ENCODE measurements around the gene NR1H4. TPM values are rescaled to one million over a fixed set of nuclear protein-coding genes. Genes with fewer than 3 reads are reported as not detected.

Gene NR1H4
- total and polyA plus RNA-seq, 2 of the 13 experiments (the other 11 are each of a cell fraction or from before 2014, with no cell fraction given), result 27.3 to 114 TPM

DNA sequence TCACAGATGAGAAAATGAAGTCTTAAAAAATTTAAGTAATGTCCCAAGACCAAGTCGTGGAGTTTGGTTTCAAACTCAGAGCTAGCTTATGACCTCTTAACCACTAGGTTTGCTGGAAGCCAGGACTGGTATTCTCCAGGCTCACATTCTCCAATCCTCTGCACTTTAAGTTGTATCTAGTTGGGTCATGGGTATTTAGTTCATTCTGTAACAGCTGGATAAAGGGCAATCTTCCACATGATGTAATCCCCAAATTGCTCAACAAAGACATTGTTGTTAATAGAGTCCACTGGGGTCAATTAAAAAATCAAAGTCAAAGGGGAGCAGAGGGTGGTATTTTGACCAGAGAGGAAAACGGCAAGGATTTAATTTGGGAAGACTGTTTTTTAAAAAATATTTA, 82.1 kb downstream of the NR1H4 start (continued):
- TF ChIP-seq ZNF331 (CRISPR knock-in tag; IDR thresholded peaks at IDR 0.05) (0 out of 2 replicates have a peak, but pooled peaks have one; percentile 12), DNMT1 (CRISPR knock-in tag; IDR thresholded peaks at IDR 0.05) (no peak), SMAD3 (CRISPR knock-in tag; IDR thresholded peaks at IDR 0.05) (no peak), ZEB1 (IDR thresholded peaks at IDR 0.05; ENCODE audit: insufficient replicate concordance, low read depth) (no peak), CREM (IDR thresholded peaks at IDR 0.05) (peak; percentile 32; the same call in 1 of the 2 replicates), CREM (CRISPR knock-in tag; IDR thresholded peaks at IDR 0.05) (no peak), ATF2 (CRISPR knock-in tag; IDR thresholded peaks at IDR 0.05) (peak; percentile 60; the same call in 1 of the 2 replicates), SAP130 (CRISPR knock-in tag; IDR thresholded peaks at IDR 0.05; ENCODE audit: low read depth) (peak; percentile 40), HDAC1 (CRISPR knock-in tag; IDR thresholded peaks at IDR 0.05) (no peak), ZNF773 (CRISPR knock-in tag; IDR thresholded peaks at IDR 0.05; ENCODE audit: borderline replicate concordance) (no peak), PHF8 (CRISPR knock-in tag; IDR thresholded peaks at IDR 0.05) (no peak), PCBP1 (IDR thresholded peaks at IDR 0.05; ENCODE audit: borderline replicate concordance, low read depth, low read length) (no peak), ZNF460 (CRISPR knock-in tag; IDR thresholded peaks at IDR 0.05; ENCODE audit: borderline replicate concordance) (no peak), IKZF5 (CRISPR knock-in tag; IDR thresholded peaks at IDR 0.05) (no peak)
- TF ChIP-seq, protein P1, sequence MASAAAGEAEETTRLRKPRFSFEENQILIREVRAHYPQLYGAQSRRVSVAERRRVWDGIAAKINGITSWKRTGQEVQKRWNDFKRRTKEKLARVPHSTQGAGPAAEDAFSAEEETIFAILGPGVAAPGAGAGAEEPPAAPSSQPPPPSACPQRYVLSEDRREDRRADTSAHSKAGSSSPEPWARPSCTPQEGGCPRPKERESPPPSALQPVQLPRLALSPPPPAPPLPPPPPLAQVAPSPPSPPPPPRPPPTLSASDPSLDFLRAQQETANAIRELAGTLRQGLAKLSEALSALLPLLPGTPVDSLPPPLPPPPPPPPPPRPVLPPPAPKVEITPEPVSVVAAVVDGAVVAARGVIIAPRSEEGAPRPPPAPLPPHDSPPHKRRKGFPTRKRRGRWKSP (CRISPR knock-in tag; IDR thresholded peaks at IDR 0.05), result no peak
- TF ChIP-seq, protein P2, sequence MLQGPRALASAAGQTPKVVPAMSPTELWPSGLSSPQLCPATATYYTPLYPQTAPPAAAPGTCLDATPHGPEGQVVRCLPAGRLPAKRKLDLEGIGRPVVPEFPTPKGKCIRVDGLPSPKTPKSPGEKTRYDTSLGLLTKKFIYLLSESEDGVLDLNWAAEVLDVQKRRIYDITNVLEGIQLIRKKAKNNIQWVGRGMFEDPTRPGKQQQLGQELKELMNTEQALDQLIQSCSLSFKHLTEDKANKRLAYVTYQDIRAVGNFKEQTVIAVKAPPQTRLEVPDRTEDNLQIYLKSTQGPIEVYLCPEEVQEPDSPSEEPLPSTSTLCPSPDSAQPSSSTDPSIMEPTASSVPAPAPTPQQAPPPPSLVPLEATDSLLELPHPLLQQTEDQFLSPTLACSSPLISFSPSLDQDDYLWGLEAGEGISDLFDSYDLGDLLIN (CRISPR knock-in tag; IDR thresholded peaks at IDR 0.05; ENCODE audit: borderline replicate concordance), result no peak
